ENCODE results near the gene DYNC2I2.
"Not testable (repeated sequence)": the region's sequence is repeated elsewhere in the genome, so short reads cannot be mapped to it uniquely, and the experiment has no call there.

DYNC2I2 gene

DNA sequence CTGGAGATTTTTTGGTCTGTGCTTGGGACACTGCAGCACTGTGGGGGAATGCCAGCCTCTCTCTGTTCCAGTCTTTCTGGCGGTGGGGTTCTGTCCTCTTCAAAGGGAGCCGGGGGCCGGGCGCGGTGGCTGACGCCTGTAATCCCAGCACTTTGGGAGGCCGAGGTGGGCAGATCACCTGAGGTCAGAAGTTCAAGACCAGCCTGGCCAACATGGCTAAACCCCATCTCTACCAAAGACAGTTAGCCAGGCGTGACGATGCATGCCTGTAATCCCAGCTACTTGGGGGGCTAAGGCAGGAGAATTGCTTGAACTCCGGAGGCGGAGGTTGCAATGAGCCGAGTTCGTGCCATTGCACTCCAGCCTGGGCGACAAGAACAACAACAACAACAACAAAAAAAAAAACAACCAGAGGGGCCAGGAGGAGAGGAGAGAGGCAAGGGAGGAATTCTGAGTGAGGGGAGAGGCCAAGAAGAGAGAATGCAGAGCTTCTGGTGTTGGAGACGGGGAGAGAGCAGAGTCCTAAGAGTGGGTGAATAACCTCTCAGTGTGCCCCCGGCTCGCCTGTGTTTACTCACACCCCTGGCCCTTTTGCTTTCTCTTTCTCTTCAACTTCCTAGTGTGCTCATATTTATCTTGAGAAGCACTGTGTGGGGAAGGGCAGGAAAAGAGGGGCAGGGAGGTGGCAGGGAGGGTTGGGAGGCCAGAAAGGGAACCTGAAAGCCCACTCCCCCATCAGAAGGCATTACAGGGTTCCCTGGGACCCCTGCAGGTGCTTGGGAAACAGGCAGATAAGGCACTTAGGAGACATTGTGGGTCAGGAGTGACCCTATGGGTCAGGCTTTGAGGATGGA lies 29.2 kb upstream of the DYNC2I2 start:
- peak; percentile 32 for DNase-seq

DNA sequence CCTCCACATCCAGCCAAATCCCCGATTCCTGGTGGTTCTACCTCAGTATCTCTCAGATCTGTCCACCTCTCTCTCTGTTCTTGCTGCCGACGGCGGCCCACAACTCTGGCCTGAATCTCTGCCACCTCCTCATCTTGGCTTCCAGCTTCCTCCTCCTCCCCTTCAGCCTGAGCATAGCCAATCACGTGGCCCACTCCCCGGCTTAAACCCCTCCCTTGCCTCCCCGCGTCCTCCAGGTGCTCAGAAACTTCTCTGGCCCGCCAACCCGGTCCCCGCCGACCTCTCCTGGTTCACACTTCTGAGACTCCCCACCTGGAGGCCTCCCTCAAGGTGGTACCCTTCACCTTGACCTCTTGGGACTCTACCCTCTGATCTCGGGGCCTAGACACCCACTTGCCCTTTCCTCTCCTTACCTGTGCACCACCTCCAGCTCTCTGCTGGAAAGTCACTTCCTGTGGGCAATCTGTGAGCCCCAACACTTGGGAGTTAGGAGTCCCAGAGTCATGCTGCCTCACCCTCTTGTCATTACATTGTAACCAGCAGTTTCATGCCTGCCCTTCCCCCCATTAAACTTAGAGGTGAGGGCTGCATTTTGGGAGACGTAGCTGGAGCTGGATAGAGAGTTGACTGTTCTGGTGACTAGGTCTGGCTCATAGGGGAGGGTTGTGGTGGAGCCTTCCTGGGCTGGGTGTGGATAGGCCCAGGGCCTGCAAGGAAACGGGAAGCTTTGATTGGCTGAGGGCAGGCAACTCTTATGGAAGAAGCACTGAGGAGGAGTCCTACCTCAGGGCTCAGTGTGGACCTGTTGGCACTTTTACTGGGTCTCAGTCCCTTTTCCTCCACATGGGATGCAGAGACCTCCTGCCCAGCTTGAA lies 27.9 kb upstream of the DYNC2I2 start:
- DNase-seq: peak; percentile 85

DNA sequence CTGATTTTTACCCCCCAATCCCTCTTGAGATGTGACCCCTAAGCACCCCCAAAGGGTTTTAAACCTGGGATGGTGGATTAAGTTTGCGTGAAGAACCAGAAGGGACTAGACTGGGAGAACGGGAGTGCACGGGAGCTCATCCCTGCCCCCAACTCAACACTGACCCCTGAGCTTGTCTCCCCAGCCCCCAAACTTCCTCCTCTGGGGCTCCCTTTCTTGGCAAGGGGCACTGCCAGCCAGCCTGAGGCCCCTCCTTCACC lies 27.3 kb upstream of the DYNC2I2 start:
- no peak for DNase-seq

DNA sequence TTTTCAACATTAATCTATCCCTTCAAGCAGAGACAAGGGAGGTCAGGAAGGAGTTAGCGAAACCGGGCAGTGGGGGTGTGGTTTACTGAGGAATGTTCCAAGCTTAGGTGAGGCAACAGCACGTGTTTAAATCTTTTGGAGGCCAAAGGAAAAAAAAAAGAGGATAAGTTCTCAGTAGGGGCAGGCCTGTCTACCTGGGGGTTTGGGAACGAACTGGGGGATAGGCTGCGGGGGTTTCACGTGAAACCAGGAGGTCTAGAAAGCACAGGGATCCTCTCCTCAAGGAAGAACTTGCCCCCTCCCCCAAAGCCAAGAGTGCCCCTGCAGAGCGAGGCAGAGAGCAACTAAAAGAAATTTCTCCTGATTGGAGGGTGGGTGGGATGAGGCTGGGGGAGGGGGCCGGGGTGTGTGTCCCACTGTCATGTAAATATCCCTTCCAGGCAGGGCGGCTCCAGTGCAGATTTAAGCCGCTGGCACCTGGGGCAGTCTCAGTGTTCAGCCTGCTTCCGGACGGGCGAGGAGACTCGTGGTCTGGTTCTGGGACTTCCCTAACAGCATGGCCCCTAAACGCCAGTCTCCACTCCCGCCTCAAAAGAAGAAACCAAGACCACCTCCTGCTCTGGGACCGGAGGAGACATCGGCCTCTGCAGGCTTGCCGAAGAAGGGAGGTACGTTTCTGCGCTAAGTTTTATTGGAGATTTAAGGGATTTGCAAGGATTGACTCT lies 26.9 kb upstream of the DYNC2I2 start:
- DNase-seq: peak; percentile 42

DNA sequence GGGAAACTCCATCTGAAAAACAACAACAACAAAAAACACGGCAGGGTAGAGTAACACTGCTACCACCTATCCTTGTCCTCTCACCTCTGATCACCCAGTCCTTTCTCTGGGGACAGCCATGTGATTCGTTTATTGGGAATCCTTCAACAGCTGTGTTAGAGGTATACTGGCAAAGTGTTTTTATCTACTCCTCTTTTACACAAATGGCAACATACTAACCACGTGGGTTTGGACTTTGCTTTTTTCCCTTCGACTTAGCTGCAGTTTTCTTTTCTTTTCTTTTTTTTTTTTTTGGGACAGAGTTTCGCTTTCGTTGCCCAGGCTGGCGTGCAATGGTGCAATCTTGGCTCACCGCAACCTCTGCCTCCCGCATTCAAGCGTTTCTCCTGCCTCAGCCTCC lies 21.1 kb upstream of the DYNC2I2 start:
- no peak for DNase-seq

DNA sequence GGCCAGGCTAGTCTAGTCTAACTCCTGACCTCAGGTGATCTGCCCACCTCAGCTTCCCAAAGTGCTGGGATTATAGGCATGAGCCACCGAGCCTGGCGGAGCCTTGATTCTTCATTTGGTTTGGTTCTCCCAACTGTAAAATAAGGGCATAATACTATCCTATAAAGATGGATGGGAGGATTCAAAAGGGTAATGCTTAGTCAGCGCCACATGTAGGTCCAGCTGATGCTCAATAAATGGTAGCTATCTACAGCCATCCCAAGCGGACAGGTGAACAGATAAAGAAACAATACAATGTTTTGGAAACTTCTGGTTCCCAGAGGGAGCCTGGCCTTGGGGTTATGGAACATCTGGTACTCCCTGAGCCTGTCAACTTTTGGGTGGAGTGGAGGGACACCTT lies 18.7 kb upstream of the DYNC2I2 start:
- no peak for DNase-seq

DNA sequence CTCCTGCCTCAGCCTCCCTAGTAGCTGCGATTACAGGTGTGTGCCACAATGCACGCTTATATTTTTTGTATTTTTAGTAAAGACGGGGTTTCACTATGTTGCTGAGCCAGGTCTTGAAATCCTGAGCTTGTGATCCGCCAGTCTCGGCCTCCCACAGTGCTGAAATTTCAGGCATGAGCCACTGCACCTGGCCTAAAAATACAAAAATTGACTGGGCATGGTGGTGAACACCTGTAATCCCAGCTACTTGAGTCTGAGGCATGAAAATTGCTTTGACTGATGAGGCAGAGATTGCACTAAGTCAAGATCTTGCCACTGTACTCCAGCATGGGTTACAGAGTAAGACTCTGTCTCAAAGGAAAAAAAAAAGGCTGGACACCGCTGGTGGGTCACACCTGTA lies 13.1 kb upstream of the DYNC2I2 start:
- no peak for DNase-seq

DNA sequence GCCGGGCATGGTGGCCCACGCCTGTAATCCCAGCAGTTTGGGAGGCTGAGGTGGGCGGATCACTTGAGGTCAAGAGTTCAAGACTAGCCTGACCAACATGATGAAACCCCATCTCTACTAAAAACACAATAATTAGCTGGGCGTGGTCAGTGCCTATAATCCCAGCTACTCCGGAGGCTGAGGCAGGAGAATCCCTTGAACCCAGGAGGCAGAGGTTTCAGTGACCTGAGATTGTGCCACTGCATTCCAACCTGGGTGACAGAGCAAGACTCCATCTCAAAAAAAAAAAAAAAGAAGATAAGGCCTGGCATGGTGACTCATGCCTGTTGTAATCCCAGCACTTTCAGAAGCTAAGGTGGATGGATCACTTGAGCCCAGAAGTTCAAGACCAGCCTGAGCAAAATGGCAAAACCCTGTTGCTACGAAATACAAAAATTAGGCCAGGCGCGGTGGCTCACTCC lies 9.9 kb upstream of the DYNC2I2 start:
- not testable (repeated sequence) for DNase-seq

DNA sequence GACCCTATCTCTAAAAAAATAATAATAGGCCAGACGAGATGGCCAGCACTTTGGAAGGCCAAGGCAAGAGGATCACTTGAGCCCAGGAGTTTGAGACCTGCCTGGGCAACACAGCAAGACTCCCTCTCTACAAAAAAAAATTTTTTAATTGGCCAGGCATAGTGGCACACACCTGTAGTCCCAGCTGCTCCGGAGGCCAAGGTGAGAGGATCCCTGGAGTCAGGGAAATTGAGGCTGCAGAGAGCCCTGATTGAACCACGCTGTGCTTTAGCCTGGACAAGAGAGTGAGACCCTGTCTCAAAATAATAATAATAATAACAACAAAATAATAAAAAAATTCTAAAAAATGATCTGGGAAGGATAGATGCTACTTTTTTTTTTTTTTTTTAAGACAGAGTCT lies 1.1 kb upstream of the DYNC2I2 start:
- DNase-seq: no peak

DNA sequence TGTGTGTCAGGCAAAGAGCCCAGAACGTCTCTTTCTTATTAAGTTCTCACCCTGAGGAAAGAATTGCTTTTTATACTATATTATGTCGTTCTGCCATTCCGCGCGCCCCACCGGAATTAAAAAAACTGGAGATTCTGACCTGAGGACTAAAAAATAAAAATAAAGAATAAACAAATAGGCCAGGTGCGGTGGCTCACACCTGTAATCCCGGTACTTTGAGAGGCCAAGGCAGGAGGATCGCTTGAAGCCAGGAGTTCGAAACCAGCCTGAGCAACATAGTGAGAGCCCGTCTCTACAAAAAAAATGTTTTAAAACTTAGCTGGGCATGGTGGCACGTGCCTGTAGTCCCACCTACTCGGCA lies 677 bp upstream of the DYNC2I2 start:
- no peak for DNase-seq

DNA sequence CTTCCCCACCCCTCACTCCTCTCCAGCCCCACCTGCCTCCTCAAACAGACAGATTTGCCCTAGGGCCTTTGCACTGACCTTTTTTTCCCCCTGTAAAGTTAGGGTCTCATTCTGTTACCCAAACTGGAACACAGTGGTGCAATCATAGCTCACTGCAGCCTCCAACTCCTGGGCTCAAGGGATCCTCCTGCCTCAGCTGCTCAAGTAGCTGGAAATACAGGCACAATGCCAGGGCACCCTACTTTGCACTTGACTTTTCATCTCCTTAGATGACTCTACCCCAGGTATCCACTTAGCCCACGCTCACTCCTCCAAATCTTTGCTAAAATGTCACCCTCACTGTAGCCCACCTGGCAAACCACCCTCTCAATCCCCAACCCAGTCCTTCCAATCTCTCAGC lies 2.2 kb downstream of the DYNC2I2 start:
- DNase-seq: no peak

DNA sequence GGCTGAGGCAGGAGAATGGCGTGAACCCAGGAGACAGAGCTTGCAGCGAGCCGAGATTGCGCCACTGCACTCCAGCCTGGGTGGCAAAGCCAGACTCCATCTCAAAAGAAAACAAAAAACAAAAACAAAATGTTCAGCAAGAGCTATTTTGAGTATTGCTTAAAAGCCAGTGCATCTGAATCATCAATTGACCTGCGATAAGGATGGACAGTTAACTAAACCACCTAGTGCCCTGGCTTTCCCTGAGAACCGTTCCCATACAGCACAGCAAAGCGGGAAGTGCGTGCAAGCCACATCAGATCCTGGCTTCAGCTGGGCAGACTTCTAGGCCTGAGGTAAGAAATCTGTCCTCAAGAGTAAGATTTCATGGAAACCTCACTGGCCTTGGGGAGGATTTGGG lies 2.7 kb downstream of the DYNC2I2 start:
- DNase-seq: no peak

DNA sequence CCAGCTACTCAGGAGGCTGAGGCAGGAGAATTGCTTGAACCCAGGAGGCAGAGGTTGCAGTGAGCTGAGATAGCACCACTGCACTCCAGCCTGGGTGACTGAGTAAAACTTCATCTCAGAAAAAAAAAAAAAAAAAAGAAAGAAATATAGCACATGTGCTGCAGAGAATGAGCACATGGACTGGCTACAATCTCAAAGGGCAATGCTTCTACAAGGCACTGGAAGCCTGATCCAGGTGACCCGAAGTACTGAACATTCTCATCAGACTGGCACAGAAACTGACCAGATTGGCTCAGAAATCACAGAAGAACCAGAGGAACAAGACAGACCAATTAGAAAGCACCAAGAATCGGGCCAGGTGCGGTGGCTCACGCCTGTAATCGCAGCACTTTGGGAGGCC lies 4.8 kb downstream of the DYNC2I2 start:
- DNase-seq: no peak

DNA sequence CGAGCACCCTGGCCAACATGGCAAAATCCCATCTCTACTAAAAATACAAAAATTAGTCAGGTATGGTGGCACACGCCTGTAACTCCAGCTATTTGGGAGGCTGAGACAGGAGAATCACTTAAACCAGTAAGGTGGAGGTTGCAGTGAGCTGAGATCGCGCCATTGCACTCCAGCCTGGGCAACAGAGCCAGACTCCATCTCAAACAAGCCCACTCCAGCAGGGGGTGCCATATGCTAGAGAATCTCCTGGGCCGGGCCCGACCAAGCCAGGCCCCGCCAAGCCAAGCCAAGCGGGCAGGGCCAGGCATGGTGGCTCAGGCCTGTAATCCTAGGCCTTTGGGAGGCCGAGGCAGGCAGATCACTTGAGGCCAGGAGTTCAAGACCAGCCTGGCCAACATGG lies 8.4 kb downstream of the DYNC2I2 start:
- peak; percentile 66 for DNase-seq

DNA sequence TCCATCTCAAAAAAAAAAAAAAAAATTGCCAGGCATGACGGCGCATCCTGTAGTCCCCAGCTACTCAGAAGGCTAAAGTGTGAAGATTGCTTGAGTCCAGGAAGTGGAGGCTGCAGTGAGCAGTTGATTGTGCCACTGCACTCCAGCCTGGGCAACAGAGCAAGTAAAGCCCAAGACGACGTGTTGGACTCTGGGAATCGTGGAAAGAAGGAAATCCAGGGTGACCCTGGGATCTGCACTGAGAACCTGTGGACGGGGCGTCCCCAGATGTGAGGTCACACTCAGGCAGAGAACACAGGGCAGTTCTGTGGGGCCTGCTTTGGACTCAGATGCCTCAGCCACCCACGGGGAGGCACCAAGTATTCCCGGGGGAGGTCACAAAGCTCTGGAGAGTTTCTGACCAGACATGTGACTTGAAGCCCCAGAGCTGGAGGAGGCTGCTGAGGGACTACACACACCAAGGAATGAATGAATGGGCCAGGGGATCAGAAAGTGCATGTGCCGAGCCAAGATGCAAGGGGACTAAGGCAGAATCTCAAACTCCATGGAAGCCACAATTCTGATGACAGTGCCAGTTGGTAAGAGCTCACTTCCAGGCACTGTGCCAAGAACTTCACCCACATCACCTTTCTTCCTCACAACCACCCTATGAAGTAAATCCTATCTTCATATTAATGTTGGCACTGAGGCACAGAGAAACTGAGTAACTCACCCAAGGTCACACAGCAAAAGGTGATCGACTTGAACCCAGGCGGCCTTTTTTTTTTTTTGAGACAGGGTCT lies 12.9 kb downstream of the DYNC2I2 start:
- no peak for DNase-seq

DNA sequence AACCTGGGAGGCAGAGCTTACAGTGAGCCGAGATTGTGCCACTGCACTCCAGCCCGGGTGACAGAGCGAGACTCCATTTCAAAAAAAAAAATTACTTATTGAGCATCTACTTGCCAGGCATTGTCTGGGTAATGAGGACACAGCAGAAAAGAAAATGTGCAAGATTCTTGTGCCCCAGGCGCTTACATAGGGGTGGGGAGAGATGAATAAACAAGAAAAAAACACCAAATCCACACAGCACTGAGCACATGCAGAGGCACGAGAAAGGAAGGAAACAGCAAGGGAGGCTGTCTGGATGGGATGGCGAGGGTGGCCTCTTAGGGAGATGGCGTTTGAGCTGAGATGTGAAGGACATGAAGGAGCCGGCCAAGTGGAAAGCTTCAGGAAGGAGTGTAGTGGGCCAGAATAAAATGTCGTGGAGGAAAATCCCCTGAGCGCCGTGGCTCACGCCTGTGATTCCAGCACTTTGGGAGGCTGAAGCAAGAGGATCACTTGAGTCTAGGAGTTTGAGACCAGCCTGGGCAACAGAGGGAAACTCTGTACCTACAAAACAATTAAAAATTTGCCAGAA lies 13.9 kb downstream of the DYNC2I2 start:
- no peak for DNase-seq

DNA sequence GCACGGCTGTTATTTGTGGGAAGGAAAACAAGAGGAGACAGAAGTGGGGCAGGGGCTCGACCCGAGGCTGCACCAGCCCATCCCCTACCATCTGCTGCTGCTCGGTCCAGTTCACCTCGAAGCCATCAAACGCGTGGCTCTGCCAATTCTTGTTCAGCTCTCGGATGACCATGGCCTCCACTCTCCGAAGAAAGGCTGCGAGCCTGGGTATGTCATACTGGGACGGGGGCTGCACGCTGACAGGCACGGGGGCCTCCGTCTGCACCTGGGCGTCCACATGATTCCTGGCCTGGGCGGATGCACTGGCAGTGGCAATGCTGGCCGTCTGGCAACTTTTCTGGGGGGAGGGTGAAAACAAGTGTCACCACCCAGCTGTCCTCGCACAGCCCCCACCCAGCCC lies 16.0 kb downstream of the DYNC2I2 start:
- DNase-seq: no peak

DNA sequence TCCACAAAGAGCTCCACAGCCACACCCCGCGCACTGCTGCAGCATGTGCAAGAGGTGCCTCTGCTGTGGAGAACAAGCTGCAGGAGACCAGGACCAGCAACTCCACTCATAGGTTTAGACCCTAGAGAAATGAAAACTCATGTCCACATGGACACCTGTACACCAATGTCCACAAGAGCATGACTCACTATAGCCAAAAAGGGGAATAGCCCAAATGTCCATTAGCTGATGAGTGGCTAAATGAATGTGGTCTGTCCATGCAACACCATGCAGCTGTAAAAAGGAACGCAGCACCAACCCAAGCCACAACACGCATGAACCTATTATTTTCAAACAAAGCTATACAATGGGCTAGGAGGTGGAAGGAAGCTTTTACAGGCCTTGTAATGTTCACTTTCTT lies 18.1 kb downstream of the DYNC2I2 start:
- no peak for DNase-seq

DNA sequence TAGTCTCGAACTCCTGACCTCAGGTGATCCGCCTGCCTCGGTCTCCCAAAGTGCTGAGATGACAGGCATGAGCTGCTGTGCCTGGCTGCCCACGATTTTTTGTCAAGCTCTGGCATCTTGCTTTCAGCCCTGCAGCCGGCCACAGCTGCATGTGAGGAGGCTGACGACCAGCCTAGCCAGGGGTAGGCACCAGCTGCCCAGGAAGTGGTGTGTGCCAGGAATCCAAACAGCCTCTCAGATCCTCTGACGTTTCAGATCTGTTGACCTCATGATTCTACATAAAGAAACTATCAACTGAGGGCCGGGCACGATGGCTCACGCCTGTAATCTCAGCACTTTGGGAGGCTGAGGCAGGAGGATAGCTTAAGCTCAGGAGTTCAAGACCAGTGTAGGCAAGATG lies 19.0 kb downstream of the DYNC2I2 start:
- DNase-seq: no peak

DNA sequence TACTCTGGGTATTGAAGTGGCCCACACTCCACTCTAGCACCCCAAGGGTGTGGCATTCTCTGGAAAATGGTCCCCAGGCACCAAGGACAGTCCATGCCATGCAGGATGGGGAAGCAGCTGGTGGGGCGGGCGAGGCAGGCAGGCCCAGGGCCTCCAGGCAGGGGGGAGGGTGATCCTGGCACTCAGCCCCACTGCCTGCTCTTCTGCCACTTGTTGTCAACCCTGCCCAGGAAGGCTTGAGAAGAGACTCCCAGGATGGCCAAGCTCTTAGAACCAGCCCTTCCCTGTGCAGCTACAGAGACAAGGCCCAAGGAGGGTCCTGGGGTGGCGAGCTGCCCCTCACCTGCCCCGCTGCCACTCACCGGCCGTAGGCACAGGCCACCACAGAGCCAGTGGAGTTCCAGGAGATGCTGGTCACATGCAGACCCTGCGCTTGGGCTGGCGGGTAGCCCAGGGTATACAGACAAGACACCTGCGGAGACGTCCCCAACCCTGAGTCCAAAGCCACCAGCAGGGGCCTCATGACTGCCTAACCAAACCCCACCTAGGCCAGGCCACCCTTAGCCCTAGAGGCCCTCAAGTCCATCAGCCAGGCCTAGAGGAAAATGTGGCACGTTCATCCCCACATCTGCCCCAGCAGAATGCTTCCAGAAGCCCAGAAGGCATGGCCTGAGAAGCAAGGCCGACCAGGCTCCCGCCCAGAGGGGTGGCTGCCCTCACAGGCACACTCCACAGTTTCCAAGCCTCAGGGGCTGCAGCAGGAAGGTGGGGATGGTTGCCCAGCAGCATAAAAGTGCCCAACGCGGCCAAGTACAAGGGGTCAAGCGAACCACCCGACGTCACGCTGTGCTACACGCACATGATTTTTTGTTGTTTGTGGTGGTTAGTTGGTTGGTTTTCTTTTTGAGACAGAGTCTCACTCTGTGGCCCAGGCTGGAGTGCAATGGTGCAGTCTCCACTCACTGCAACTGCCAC lies 19.8 kb downstream of the DYNC2I2 start:
- DNase-seq: no peak

DNA sequence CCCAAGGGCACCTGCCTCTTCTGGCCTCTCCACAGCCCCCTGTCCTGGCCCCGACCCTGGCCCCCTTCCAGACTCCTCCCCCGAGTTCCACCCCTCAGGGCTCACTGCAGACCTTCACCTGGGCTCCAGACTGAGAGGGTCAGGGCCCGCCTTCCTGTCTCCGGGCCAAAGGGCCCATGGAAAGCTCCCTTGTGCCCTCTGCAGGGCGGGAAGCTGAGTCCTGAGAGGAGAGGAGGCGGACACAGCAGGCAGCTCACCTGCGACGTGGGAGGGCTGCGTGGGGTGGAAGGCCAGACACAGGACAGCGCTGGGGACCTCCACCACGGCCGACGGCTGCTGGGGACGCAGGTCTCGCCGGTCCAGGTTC lies 20.6 kb downstream of the DYNC2I2 start:
- DNase-seq: no peak
